Measurements from ENCODE around the gene FIZ1.
A peak's percentile ranks its signal among the peaks of the same experiment; 100 is the strongest.

- TF ChIP-seq CTCF (IDR thresholded peaks at IDR 0.05; ENCODE audit: low read depth, low read length) (no peak), MAX (IDR thresholded peaks at IDR 0.05; ENCODE audit: low read depth, low read length) (peak; percentile 83), POLR2A (IDR thresholded peaks at IDR 0.05; ENCODE audit: extremely low read depth, insufficient read length) (no peak), MYC (IDR thresholded peaks at IDR 0.05; ENCODE audit: low read depth, low read length) (peak; percentile 66)
These were observed 23.1 kb upstream of the FIZ1 start for GRCh38 chr19:55622242-55622969.

All from NB4 (cell line).